ENCODE results near the gene HOOK2.

Gene HOOK2

DNA sequence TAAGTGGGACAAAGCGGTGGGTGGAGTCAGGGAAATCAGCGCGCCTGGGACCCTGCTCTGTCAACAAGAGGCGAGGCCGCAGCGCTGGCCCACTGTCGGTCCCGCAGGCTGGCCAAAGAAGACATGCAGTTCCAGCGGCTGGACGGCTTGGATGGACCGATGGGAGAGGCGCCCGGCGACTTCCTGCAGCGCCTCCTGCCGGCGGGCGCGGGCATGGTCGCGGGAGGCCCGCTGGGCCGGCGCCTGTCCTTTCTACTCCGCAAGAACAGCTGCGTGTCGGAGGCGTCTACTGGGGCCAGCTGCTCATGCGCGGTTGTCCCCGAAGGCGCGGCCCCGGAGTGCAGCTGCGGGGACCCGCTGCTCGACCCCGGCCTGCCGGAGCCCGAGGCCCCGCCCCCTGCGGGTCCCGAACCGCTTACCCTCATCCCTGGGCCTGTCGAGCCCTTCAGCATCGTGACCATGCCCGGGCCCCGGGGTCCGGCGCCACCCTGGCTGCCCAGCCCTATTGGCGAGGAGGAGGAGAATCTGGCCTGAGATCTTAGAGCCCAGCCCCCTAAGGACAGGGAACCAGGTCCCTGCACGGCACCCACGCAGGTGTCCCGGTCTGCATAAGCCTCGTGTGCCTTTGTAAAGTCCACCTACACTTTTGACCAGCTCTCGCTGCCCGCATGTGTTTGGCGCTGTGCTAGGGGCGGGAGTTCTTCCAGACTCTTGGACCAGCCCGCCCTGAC, 17.6 kb downstream of the HOOK2 start:
- TF ChIP-seq, protein P1, sequence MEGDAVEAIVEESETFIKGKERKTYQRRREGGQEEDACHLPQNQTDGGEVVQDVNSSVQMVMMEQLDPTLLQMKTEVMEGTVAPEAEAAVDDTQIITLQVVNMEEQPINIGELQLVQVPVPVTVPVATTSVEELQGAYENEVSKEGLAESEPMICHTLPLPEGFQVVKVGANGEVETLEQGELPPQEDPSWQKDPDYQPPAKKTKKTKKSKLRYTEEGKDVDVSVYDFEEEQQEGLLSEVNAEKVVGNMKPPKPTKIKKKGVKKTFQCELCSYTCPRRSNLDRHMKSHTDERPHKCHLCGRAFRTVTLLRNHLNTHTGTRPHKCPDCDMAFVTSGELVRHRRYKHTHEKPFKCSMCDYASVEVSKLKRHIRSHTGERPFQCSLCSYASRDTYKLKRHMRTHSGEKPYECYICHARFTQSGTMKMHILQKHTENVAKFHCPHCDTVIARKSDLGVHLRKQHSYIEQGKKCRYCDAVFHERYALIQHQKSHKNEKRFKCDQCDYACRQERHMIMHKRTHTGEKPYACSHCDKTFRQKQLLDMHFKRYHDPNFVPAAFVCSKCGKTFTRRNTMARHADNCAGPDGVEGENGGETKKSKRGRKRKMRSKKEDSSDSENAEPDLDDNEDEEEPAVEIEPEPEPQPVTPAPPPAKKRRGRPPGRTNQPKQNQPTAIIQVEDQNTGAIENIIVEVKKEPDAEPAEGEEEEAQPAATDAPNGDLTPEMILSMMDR (IDR thresholded peaks at IDR 0.05) = peak; percentile 93

DNA sequence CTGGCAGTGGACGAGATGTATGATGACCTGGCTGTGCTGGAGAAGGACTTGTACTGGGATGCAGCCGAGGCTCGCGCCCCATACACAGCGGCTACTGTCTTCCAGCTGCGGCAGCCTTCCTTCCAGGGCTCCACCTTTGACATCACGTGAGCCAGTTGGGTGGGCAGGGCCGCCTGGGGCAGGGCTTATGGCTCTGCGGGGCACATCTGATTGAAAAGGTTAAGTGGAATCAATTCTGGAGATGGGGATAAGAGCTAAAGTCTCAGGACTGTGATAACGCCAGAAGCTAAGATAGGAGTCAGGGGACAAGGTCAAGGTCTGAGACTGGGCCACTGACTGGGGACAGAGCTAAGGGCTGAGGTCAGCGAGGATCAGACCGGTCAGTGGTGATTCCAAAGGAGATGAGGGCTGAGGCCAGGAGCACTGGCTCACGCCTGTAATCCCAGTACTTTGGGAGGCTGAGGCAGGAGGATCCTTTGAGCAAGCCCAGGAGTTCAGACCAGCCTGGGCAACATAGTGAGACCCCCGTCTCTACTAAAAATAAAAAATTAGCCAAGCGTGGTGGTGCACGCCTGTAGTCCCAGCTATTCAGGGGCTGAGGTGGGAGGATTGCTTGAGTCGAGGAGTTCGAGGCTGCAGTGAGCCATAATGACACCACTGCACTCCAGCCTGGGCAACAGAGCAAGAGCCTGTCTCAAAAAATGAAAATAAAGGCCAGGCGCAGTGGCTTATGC, 19.0 kb downstream of the HOOK2 start:
- TF ChIP-seq, protein P1 (IDR thresholded peaks at IDR 0.05) = no peak

DNA sequence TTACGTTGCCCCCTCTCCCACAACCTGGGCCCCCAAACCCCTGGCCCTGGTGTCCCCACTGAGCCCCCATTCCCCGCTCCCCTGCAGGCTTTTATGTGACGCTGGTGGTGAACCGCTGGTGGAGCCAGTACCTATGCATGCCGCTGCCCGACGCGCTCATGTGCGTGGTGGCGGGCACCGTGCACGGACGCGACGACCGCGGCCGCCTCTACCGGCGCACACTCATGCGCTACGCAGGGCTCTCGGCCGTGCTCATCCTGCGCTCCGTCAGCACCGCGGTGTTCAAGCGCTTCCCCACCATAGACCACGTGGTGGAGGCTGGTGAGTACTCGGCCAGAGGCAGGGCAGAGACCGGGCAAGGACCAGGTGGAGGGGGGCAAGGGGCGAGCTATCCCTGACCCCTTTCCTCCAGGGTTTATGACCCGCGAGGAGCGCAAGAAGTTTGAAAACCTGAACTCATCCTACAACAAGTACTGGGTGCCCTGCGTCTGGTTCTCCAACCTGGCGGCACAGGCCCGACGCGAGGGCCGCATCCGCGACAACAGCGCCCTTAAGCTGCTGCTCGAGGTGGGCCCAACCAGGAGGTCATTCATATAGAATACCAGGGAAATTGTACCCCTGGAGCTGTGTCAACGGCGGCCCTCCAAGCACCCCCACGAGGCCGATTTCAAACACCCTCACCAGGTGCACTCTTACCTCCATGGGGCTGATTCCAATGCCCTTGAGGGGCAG, 20.7 kb downstream of the HOOK2 start:
- TF ChIP-seq, protein P1 (IDR thresholded peaks at IDR 0.05) = no peak

DNA sequence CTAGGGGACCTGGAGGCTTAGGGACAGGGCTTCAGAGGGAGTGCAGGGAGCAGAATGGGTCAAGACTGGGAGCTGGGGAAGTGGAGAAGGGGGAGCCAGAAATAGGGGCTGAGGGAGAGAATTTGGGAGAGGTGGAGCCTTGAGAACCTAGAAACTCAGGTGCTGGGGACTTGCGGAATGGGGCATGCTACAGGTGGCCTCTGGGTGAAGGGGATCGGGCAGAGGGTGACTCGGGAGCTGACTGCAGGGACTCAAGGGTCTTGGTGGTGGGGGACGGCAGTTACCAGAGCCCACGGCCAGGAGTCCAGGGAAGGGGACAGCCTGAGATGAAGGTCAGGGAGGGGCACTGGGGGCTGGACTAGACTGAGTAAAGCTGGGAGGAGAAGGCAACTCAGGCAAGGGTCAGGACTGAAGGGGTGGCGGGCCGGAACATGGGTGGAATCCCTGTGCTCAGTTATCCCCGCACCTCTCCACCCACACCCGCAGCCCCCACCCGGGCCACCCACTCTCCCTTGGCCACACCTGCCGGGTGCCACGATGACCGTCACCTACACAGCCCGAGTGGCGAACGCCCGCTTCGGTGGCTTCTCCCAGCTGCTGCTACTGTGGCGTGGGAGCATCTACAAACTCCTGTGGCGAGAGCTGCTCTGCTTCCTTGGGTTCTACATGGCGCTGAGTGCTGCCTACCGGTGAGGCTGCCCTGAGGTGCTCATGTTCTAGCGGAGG, 23.1 kb downstream of the HOOK2 start:
- TF ChIP-seq, protein P1 (IDR thresholded peaks at IDR 0.05) = no peak

DNA sequence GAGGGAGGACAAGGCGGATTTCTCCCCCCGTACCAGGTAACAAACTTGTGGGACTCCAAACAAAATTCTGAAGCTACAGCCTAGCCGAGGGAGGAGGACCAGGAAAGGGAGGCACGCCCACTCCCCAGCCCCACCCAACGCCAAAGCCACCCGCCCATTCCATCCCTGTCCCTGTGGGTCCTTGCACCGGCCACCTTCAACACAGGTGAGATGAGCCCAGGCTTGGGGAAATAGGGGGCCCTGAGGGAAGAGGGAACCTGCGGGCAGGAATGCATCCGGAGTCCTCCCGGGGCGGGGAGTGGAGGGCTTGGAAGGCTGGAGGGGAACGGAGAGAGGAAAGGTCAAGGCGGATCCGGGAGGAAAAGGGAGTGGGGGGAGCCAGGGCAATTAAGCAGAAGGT, 23.7 kb downstream of the HOOK2 start, which contains the start of gene BEST2:
TSS of gene BEST2 (plus strand) at position 157 of the 400 bp plus-strand sequence. CDS start 802 bp downstream, outside the sequence.
- TF ChIP-seq, protein P1 (IDR thresholded peaks at IDR 0.05) = no peak

DNA sequence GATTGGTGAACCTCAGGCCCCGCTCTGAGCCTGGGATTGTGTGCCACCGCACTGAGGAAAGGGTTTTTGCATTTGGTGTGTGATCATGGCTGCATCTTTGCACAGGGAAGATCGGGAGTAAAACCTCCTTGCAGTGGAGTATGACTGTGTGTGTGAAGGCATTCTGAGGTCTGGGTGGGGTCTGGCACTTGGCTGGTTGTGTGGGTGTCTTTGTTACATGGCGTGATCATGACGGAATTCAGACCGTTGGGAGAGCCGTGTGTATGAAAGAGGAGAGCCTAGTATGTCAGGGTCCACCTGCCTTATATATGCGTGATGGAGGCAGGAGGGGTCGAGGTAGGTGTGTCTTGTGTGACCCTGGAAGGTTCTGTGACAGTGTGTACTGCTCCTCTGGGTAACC, 24.5 kb downstream of the HOOK2 start:
- TF ChIP-seq, protein P1 (IDR thresholded peaks at IDR 0.05) = no peak
